GM08714 (cell line): ENCODE data around the gene ENGASE.

Experiments
- H3K4me3 ChIP-seq: fragments of 200-500 bp; sonication (Bioruptor generic); 2 replicates; pipeline ENCODE4 v1.5.1; 2014; ENCODE audit warnings: mild to moderate bottlenecking, low read length, inconsistent platforms
- ZNF274 ChIP-seq: IDR thresholded peaks from 2 replicates; pipeline ENCODE4 v1.6.1; 2012; ENCODE audit warnings: mild to moderate bottlenecking, low read depth, low read length

The ENGASE gene

DNA sequence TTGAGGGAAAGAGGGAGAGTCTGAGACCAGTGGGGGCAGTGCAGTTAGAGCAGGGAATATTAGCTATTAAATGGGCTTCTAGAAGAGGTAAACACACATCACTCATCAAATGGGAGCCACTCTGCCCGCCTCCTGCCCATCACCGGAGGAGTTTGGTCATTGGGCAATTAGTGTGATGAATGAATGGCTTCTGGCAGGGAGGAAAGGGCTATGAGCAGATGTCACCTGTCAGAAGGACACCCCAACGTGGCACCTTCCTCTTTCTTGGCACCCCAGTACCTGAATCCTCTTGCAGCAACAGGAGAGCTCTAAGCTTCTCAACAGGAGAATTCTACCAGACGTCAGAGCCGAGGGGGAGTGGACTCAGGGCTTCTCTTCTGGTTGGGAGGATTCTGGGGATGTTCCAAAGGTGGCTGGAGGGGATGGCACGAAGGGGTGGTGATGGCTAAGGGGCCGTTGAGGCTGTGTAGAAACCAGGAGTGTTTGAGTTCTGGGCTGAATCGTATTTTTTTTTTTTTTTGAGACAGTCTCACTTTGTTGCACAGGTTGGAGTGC, 39.6 kb upstream of the ENGASE start:
- no peak for TF ChIP-seq ZNF274
- H3K4me3 ChIP-seq = no peak overlapping the region

- H3K4me3 ChIP-seq = no peak overlapping the region
- TF ChIP-seq ZNF274 = no peak
These were observed 38.9 kb upstream of the ENGASE start for GRCh38 chr17:79035686-79036085.

GRCh38 chr17:79036181-79036580, 38.4 kb upstream of the ENGASE start:
- TF ChIP-seq ZNF274 = no peak
- no peak overlapping the region for H3K4me3 ChIP-seq

DNA sequence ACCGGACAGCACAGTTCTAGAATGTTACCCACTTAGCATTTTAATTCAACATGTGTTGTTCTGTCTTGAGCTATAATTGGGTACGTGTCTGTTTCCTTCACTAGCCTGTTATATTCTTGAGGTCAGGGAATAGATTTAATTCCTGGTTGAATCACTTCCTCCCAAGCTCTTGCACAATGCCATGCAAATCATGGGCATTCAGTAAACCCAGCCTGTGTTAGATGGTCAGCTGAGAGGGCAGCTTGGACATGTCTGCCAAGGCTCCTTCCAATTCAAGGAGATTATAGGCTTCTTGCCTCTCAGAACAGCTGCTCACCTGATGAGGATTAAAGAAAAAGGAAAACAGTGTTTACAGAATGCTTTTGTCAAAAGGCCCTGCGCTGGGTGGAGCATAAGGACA, 38.0 kb upstream of the ENGASE start:
- no peak overlapping the region for H3K4me3 ChIP-seq
- TF ChIP-seq ZNF274 = no peak

DNA sequence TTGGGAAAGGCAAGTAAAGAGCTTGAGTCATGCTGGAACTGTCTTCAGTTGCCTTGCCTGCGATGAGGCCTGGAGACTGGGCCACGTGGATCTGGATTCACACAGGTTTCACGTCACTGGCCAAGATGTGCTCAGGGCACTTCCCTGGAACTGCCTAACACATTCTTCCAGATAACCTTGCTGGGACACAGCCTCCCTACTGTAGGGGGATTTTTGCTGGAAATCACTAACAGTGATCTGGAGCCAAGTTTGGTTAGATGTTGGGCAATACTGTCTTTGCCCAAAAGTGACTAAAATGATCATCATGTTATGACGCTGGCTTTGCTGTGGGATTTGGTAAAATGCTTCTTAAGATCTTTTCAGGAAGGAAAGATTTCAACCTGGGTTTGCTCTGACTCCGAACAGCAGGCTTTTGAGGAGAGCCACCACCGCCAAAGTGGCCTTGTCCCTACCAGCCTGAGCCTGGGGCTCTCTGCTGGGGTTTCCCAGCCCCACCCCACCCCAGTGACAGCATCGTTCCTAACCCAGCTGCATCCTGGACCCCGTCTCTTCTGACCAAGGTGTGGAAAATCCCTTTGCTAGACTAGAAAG, 36.0 kb upstream of the ENGASE start:
- TF ChIP-seq ZNF274 = no peak
- no peak overlapping the region for H3K4me3 ChIP-seq

DNA sequence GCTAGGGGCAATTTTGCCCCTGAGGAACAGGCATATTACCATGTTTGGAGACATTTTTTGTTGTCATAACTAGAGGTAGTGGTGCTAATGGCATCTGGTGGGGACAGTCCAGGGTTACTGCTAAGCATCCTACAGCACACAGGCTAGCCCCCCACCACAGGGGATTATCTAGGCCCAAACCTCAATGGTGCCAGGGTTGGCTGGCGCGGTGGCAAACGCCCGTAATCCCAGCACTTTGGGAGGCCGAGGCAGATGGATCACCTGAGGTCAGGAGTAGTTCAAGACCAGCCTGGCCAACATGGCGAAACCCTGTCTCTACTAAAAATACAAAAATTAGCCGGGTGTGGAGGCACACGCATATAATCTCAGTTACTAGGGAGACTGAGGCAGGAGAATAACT, 35.5 kb upstream of the ENGASE start:
- TF ChIP-seq ZNF274 = no peak
- H3K4me3 ChIP-seq = no peak overlapping the region

GRCh38 chr17:79039886-79040285, 34.7 kb upstream of the ENGASE start:
- no peak overlapping the region for H3K4me3 ChIP-seq
- TF ChIP-seq ZNF274 = no peak

DNA sequence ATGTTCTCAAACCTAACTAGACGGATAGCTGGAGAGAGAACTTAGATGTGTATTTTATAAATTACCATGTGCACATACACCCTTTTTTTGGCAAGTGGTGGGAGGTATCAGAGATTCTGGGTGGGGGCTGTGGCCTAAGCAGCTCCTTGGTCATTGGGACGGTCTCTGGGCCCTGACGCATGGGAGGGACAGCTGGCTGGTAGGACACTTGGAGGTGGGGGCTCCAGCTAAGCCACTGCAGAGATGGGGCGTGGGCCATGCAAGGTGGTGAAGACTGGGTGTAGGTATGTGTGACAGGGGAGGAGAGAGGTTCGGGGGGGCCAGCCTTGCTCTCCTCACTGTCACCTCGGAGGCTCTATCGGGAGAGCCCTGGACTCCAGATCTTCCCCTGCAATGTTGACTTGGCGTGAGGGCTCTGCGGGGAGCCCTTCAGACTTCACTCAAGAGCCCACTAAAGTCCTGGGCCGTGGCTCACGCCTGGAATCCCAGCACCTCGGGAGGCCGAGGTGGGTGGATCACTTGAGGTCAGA, 33.5 kb upstream of the ENGASE start:
- no peak overlapping the region for H3K4me3 ChIP-seq
- TF ChIP-seq ZNF274 = no peak

DNA sequence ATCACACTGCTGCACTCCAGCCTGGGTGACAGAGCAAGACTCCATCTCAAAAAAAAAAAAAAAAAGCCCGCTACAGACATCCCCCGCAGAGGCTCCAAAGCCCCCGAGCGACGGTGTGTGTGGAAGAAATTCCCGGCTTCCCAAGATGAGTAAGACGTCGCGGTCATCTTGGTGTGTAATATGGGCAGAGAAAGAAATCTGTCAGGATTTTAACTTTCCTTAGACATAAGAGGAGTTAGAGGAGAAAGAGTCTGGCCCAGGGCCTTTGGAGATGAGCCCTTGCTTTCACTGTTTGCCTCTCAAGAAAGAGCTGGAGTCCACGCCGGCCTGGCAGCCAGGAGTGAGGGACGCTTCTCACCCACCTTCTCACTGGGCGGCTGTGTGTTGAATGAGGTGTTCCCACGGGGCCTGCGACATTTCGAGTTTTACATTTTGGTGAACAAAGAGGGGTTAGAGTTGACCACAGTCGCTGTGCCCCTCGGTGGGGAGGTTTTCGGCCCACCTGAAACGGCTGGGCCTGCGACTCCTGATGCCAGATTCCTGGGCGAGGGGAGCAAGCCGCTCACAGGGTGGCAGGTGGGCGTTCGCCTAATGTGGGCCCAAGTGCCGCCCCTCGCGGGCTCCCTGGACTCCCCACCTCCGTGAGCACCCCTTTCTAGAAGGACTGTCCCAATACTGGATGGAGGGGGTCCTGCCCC, 32.8 kb upstream of the ENGASE start:
- H3K4me3 ChIP-seq = no peak overlapping the region
- TF ChIP-seq ZNF274 = no peak

DNA sequence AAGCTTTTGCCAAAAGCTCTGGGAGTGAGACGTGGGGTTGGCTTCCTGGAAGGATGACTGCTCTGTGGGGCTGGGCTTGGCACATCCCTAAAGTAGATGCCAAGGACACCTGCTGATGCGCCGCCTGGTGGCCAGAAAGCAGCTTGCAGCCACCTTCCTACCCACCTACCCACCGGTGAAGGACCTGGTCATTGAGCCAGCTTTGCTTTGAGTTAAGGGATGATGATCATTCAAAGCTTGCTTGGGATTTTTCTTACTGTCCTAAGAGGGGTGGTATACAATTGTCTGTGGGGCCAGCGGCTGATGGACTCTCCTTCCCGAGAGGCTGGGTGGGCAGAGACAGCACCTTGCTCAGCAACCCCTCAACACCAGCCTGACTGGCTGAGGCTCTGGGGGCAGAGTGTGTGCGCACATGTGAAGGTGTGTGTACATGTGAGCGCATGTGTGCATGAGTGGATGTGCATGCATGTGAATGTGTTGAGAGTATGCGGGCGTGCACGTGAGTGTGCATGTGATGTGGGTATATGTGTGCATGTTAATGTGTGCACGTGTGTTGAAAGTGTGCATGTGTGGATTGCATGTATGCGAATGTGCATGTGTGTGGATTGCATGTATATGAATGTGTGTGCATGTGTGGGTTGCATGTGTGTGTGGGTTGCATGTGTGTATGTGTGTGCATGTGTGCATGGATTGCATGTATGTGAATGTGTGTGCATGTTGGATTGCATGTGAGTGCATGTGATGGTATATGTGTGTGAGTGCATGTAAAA, 32.0 kb upstream of the ENGASE start:
- no peak for TF ChIP-seq ZNF274
- no peak overlapping the region for H3K4me3 ChIP-seq

- H3K4me3 ChIP-seq = no peak overlapping the region
- TF ChIP-seq ZNF274 = no peak
These were observed 31.3 kb upstream of the ENGASE start for GRCh38 chr17:79043191-79043930.

GRCh38 chr17:79043931-79044320, 30.7 kb upstream of the ENGASE start:
- no peak overlapping the region for H3K4me3 ChIP-seq
- TF ChIP-seq ZNF274 = no peak

DNA sequence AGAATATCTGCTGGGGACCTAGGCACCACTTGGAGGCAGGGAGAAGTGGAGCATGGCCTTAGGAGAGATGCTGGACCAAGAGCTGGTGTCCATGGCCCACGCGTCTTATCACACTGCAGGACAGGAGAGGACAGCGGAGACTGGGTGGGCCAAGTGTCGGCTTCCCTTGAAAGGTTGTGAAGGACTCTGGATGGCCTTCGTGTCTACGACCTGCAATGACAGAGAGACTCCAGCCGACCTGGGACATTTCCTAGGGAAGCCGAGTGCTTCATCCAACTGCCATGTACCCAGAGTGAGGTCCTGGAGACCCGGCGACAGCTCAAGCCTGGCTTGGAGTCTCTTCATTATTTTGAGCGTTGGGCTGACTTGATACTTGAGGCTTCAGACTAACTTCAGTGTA, 30.2 kb upstream of the ENGASE start:
- TF ChIP-seq ZNF274 = no peak
- no peak overlapping the region for H3K4me3 ChIP-seq
